ENCODE data around the gene HAAO.

Gene HAAO

GRCh38 chr2:42827647-42828486 is 35.5 kb upstream of the HAAO start:
- TF ChIP-seq ZFX (IDR thresholded peaks at IDR 0.05; ENCODE audit: borderline replicate concordance) (no peak), CTCF (IDR thresholded peaks at IDR 0.05) (peak; percentile 81)
- H3K27ac ChIP-seq, result no peak overlapping the region

- no peak overlapping the region for H3K27ac ChIP-seq
These were observed 33.8 kb upstream of the HAAO start for GRCh38 chr2:42826231-42826630.

GRCh38 chr2:42824454-42824807 is 32.0 kb upstream of the HAAO start:
- TF ChIP-seq ZFX (IDR thresholded peaks at IDR 0.05; ENCODE audit: borderline replicate concordance) (no peak), CTCF (IDR thresholded peaks at IDR 0.05) (no peak)
- no peak overlapping the region for H3K27ac ChIP-seq

More at GRCh38 chr2:42826231-42826630, 33.8 kb upstream of the HAAO start:
- TF ChIP-seq CTCF (IDR thresholded peaks at IDR 0.05) (no peak), ZFX (IDR thresholded peaks at IDR 0.05; ENCODE audit: borderline replicate concordance) (no peak)

DNA sequence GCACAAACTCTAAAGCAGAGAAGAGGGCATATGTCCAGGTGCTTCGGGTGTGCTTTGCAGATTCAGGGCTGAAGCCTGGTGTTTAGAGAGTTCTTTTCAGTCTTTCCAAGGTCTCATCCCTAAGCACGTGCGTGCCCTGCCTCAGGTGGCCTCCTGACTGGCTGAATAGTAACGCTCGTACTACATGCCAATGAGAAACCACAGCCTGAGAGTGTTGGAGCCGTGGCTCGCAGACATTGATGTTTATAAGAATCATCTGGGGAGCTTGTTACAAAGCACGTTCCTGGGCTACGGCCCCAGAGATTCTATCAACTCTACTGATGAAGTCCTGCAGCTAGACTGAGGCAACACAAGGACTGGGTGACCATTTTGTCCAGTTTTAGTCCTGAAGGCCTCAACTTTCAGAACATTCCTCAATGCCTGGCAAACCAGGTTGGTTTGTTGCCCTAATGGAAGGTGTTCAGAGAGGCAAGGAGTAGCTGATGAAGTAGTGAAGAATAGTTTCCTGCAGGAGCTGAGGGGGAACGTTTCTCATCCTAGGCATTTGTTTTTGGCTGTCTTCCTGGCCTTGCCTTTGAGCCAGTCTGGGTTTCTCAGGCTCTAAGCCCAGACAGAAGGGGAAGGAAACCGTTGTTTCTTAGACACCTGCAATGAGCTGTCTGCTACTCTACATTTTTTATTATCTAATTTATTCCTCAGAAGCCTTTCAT is 31.5 kb upstream of the HAAO start:
- H3K27ac ChIP-seq, result no peak overlapping the region
- TF ChIP-seq CTCF (IDR thresholded peaks at IDR 0.05) (no peak), ZFX (IDR thresholded peaks at IDR 0.05; ENCODE audit: borderline replicate concordance) (no peak)

GRCh38 chr2:42819160-42819559 is 26.8 kb upstream of the HAAO start:
- no peak for TF ChIP-seq ZFX (IDR thresholded peaks at IDR 0.05; ENCODE audit: borderline replicate concordance)
- no peak for TF ChIP-seq CTCF (IDR thresholded peaks at IDR 0.05)
- no peak overlapping the region for H3K27ac ChIP-seq

DNA sequence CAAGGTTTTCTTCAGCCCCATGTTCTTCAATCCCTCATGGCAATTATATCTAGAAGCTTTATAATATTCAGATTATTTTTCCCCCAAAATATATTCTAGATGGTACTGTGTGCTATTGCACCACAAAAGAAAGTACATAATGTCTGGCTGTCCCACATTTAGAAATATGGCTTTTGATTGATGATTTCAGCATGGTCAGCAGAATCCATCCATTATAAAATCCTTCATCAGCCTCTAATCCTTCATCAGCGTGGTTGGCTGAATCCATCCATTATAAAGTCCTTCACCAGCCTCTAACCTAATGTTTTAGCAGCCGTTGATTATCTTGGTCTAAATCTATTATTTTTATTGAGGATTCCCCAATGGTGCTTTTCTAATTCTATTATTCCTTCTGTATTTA is 23.3 kb upstream of the HAAO start:
- H3K27ac ChIP-seq, result no peak overlapping the region
- TF ChIP-seq ZFX (IDR thresholded peaks at IDR 0.05; ENCODE audit: borderline replicate concordance) (no peak), CTCF (IDR thresholded peaks at IDR 0.05) (no peak)

DNA sequence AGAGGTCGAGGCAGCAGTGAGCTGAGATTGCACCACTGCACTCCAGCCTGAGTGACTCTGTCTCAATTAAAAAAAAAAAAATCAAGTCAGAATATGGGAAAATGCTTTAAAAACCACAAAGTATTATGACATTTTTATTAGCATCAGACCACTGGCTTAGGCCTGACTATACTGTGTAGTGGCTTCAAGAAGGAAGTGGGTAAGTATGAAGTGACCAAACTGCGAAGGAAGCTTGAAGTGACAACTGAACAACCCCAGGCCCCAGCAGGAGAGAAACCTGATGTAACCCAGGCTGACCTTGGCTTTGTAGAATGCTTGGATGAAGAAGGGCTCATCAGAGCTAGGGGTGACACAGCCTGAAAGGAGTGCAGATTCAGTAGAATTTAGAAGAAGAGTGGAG is 21.4 kb upstream of the HAAO start:
- TF ChIP-seq ZFX (IDR thresholded peaks at IDR 0.05; ENCODE audit: borderline replicate concordance), result no peak
- TF ChIP-seq CTCF (IDR thresholded peaks at IDR 0.05), result no peak

More for the DNA sequence above, 21.4 kb upstream of the HAAO start:
- H3K27ac ChIP-seq, result no peak overlapping the region
